Measurements from ENCODE around the gene PLA2G4B.

PLA2G4B gene

GRCh38 chr15:41838400-41838897 lies at the start of gene PLA2G4B:
TSS of gene PLA2G4B (plus strand) at chr15:41838847. CDS start at chr15:41838914, 67 bp downstream.
- DNase-seq: no peak

GRCh38 chr15:41789236-41789635 lies 49.4 kb upstream of the PLA2G4B start:
- DNase-seq: no peak

GRCh38 chr15:41789662-41790061 lies 49.0 kb upstream of the PLA2G4B start:
- DNase-seq: no peak

GRCh38 chr15:41790169-41790568 lies 48.5 kb upstream of the PLA2G4B start:
- no peak for DNase-seq

- DNase-seq: no peak
These were observed 47.7 kb upstream of the PLA2G4B start for GRCh38 chr15:41790756-41791546.

- DNase-seq: no peak
These were observed 47.1 kb upstream of the PLA2G4B start for GRCh38 chr15:41791547-41791937.

GRCh38 chr15:41792000-41792637 lies 46.5 kb upstream of the PLA2G4B start:
- no peak for DNase-seq

- DNase-seq: no peak
These were observed 44.6 kb upstream of the PLA2G4B start for GRCh38 chr15:41794081-41794480.

GRCh38 chr15:41795996-41796856 lies 42.4 kb upstream of the PLA2G4B start:
- no peak for DNase-seq

GRCh38 chr15:41797201-41797944 lies 41.3 kb upstream of the PLA2G4B start:
- DNase-seq: no peak

GRCh38 chr15:41798607-41799487 lies 39.8 kb upstream of the PLA2G4B start:
- DNase-seq: no peak

- DNase-seq: no peak
These were observed 39.2 kb upstream of the PLA2G4B start for GRCh38 chr15:41799488-41799805.

- no peak for DNase-seq
These were observed 37.5 kb upstream of the PLA2G4B start for GRCh38 chr15:41801185-41801584.

GRCh38 chr15:41801850-41802455 lies 36.7 kb upstream of the PLA2G4B start:
- DNase-seq: no peak

GRCh38 chr15:41804361-41804760 lies 34.3 kb upstream of the PLA2G4B start:
- no peak for DNase-seq

- no peak for DNase-seq
These were observed 33.6 kb upstream of the PLA2G4B start for GRCh38 chr15:41804916-41805666.

GRCh38 chr15:41805711-41806110 lies 32.9 kb upstream of the PLA2G4B start:
- DNase-seq: no peak

- no peak for DNase-seq
These were observed 32.1 kb upstream of the PLA2G4B start for GRCh38 chr15:41806291-41807181.

- no peak for DNase-seq
These were observed 29.5 kb upstream of the PLA2G4B start for GRCh38 chr15:41809121-41809520.

Measured in AML-193 (cell line).